Endothelial cell of umbilical vein (primary cell): ENCODE data around the gene GSDMA. TPM values are rescaled to one million over a fixed set of nuclear protein-coding genes. Genes with fewer than 3 reads are reported as not detected.

Source experiments
- BruUV-seq: library from RNA; stranded (reverse); fragments of 400-500 nt; replicated peaks from 2 replicates; lab custom pipeline; 2021; lab: Mats Ljungman, UMichigan
- CTCF ChIA-PET: fragments of 300-600, 350-600 bp; sonication (Branson Sonifier 250); formaldehyde crosslinking; loops from one replicate; lab custom pipeline; 2021; ENCODE audit warnings: antibody characterized with exemption, inconsistent platforms; lab: Charles Lee
- POLR2A ChIA-PET: fragments of 300-600, 350-600 bp; sonication (Branson Sonifier 250); formaldehyde crosslinking; loops from one replicate; lab custom pipeline; 2021; ENCODE audit warnings: antibody characterized with exemption, inconsistent platforms; lab: Charles Lee
- DNase-seq: peaks from one replicate; pipeline ENCODE4 v3.0.0-alpha.2; 2011; ENCODE audit warnings: low read depth, low spot score
- FAIRE-seq: peaks from 2 replicates; lab custom pipeline; 2011; peaks lifted over from hg19 to GRCh38; lab: Jason Lieb, UNC
- H2AFZ ChIP-seq: 2 replicates; pipeline ENCODE4 v1.6.0; 2012; ENCODE audit warnings: low read depth, low read length, control low read depth, inconsistent platforms
- H3K27ac ChIP-seq: 2 replicates; pipeline ENCODE4 v1.5.1; 2011; ENCODE audit warnings: low read depth, mild to moderate bottlenecking, control low read depth, low read length, moderate library complexity; ENCODE audit not compliant: insufficient read depth
- H3K27me3 ChIP-seq, 2 experiments: 2 replicates each; pipeline versions ENCODE4 v1.6.0 to v1.6.1; 2011; ENCODE audit warnings: low read length in 2 of 2, mixed read lengths in 1 of 2; ENCODE audit not compliant: control insufficient read depth in 2 of 2, insufficient read depth in 2 of 2
- H3K36me3 ChIP-seq, 2 experiments: 2 replicates in 1 of 2; 3 replicates in 1 of 2; pipeline ENCODE4 v1.5.1; 2011; ENCODE audit warnings: low read length in 2 of 2, mild to moderate bottlenecking in 1 of 2, moderate library complexity in 1 of 2; ENCODE audit not compliant: control insufficient read depth in 2 of 2, insufficient read depth in 2 of 2; ENCODE audit errors: extremely low read depth in 1 of 2
- H3K4me1 ChIP-seq: 3 replicates; pipeline ENCODE4 v1.5.1; 2011; ENCODE audit warnings: mild to moderate bottlenecking, low read length; ENCODE audit not compliant: control insufficient read depth, insufficient read depth; ENCODE audit errors: extremely low read depth
- H3K4me2 ChIP-seq: 2 replicates; pipeline ENCODE4 v1.6.1; 2011; ENCODE audit warnings: low read length, control low read depth, mixed read lengths; ENCODE audit not compliant: insufficient read depth
- H3K4me3 ChIP-seq, 3 experiments: fragments of 200-600 bp in 1 of 3; sonication (generic), shearing (Covaris generic) in 1 of 3; replicated peaks in 1 of 3; 2 replicates each; pipeline ENCODE4 v1.5.1; 2011 to 2016; ENCODE audit warnings: control low read depth in 3 of 3, low read length in 3 of 3, mild to moderate bottlenecking in 2 of 3, inconsistent platforms in 1 of 3, low read depth in 1 of 3, moderate library complexity in 1 of 3; ENCODE audit not compliant: insufficient read depth in 1 of 3
- H3K79me2 ChIP-seq: 2 replicates; pipeline ENCODE4 v1.6.0; 2012; ENCODE audit warnings: low read length, inconsistent platforms; ENCODE audit not compliant: control insufficient read depth, insufficient read depth
- H3K9ac ChIP-seq: replicated peaks from 2 replicates; pipeline ENCODE3; 2011; ENCODE audit warnings: low read length, control low read depth; ENCODE audit not compliant: insufficient read depth; ENCODE audit errors: extremely low read depth
- H3K9me1 ChIP-seq: replicated peaks from 3 replicates; pipeline ENCODE4 v1.6.0; 2011; ENCODE audit warnings: mild to moderate bottlenecking, low read length; ENCODE audit not compliant: control insufficient read depth, insufficient read depth; ENCODE audit errors: extremely low read depth
- H3K9me3 ChIP-seq: replicated peaks from 2 replicates; pipeline ENCODE4 v1.5.1; 2012; ENCODE audit warnings: low read length, inconsistent platforms; ENCODE audit not compliant: control insufficient read depth, insufficient read depth
- H4K20me1 ChIP-seq: replicated peaks from 2 replicates; pipeline ENCODE3; 2011; ENCODE audit warnings: mild to moderate bottlenecking, low read length; ENCODE audit not compliant: control insufficient read depth, insufficient read depth; ENCODE audit errors: extremely low read depth
- EZH2 ChIP-seq: IDR thresholded peaks from 2 replicates; pipeline ENCODE4 v1.6.1; 2012; ENCODE audit warnings: borderline replicate concordance, low read depth, mild to moderate bottlenecking, moderate library complexity, low read length, inconsistent platforms; ENCODE audit not compliant: severe bottlenecking
- FOS ChIP-seq: IDR thresholded peaks from 2 replicates; pipeline ENCODE4 v1.6.1; 2011; ENCODE audit warnings: mild to moderate bottlenecking, low read length, moderate library complexity, borderline replicate concordance; ENCODE audit not compliant: insufficient read depth
- GATA2 ChIP-seq: IDR thresholded peaks from 2 replicates; pipeline ENCODE4 v1.7.0; 2011; ENCODE audit warnings: low read depth, mild to moderate bottlenecking, moderate library complexity, mixed read lengths, low read length; ENCODE audit not compliant: insufficient read length, insufficient read depth
- JUN ChIP-seq: IDR thresholded peaks from 2 replicates; pipeline ENCODE4 v1.6.1; 2011; ENCODE audit warnings: borderline replicate concordance, low read depth; ENCODE audit not compliant: insufficient read length, insufficient read depth
- MYC ChIP-seq: IDR thresholded peaks from one replicate; pipeline ENCODE4 v1.6.1; 2011; ENCODE audit warnings: mild to moderate bottlenecking, low read depth, low read length
- POLR2A ChIP-seq: IDR thresholded peaks from 2 replicates; pipeline ENCODE4 v1.6.1; 2012; ENCODE audit warnings: low read depth, mild to moderate bottlenecking, control low read depth, low read length
- POLR2AphosphoS5 ChIP-seq: IDR thresholded peaks from 2 replicates; pipeline ENCODE4 v1.6.1; 2012; ENCODE audit warnings: low read depth, mild to moderate bottlenecking, control low read depth, low read length, moderate library complexity; ENCODE audit not compliant: insufficient read depth
- dilution Hi-C: fragments of 300-500 bp; cut with MboI; formaldehyde crosslinking; loops from one replicate; pipeline ENCODE4 v1.15.0; 2019; ENCODE audit warnings: low sequenced_read_pairs; ENCODE audit not compliant: extremely low pct_ligation_motif_present
- intact Hi-C: fragments of 100-400 bp; cut with micrococcal nuclease; formaldehyde crosslinking; loops from one replicate; pipeline ENCODE4 v1.10.0; 2022
- polyA plus RNA-seq, 4 experiments: library from polyadenylated mRNA; depleted of rRNA in 3 of 4; stranded (reverse) in 3 of 4; unstranded in 1 of 4; fragments of >200 nt; gene quantifications; 2 replicates each; pipeline versions ENCODE4 v1.2.1 to v1.2.3, GENCODE V29; 2011 to 2012; ENCODE audit warnings: missing spikeins in 1 of 4
- total RNA-seq: library from RNA; stranded (reverse); gene quantifications from 2 replicates; pipeline ENCODE4 v1.2.3, GENCODE V29; 2021
- TF ChIP-seq, protein P1 (sequence below), 2 donors: IDR thresholded peaks; 1 replicate in 1 of 2; 2 replicates in 1 of 2; pipeline ENCODE4 v1.5.1; 2011; ENCODE audit warnings: low read length in 2 of 2, mild to moderate bottlenecking in 2 of 2, moderate library complexity in 2 of 2, control low read depth in 1 of 2, inconsistent platforms in 1 of 2, low read depth in 1 of 2; ENCODE audit not compliant: insufficient read depth in 1 of 2; ENCODE audit errors: extremely low read depth in 1 of 2
- TF ChIP-seq, protein P2 (sequence below): IDR thresholded peaks from 2 replicates; pipeline ENCODE4 v1.6.1; 2011; ENCODE audit not compliant: insufficient read depth, insufficient read length

GSDMA gene
- total and polyA plus RNA-seq, 2 donors (not counting 3 experiments of a cell fraction or from before 2014, with no cell fraction given) = not detected

DNA sequence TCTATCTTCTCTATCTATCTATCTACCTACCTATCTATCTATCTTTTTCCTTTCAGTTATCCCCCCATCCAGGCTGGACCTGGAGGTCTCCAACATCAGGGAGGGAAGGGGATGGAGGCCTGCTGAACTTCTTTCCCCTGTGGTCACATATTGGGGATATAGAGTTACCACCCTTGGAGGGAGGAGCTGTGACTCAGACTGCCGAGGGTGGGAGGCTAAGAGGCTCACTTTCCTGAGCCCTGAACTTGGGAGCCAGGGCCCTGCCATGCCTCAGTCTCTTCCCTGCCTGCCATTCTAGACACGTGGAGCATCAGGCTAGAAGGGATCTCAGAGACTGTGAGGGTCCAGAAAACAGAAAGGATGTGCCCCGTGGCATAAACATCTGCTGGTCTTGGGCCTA is 26.9 kb upstream of the GSDMA start:
- Histone ChIP-seq H3K27ac (no peak overlapping the region), H3K4me1 (peaks cover 5% of the 10 kb centered on the region), H3K4me2 (no peak overlapping the region), H3K9ac (no peak overlapping the region), H3K27me3 (peaks cover 0 to 2% of the 10 kb centered on the region in 2 experiments), H3K9me1 (no peaks in the 10 kb centered on the region), H3K79me2 (no peaks in the 10 kb centered on the region), H4K20me1 (no peaks in the 10 kb centered on the region), H3K4me3 (no peak overlapping the region), H3K9me3 (no peaks in the 10 kb centered on the region), H3K36me3 (no peaks in the 10 kb centered on the region), H2AFZ (no peak overlapping the region)
- POLR2A ChIA-PET = interaction anchor here (0.5 kb wide), 1 partner anchor 485 kb away, joined by 5 read pairs; the partner anchor contains the start of gene MED1
- no TSS peak for BruUV-seq
- dilution Hi-C loops (no loop called here), intact Hi-C loops (no loop called here)
- no peak for TF ChIP-seq POLR2AphosphoS5
- TF ChIP-seq GATA2 = no peak
- TF ChIP-seq JUN = no peak
- TF ChIP-seq FOS = no peak
- TF ChIP-seq, protein P1, sequence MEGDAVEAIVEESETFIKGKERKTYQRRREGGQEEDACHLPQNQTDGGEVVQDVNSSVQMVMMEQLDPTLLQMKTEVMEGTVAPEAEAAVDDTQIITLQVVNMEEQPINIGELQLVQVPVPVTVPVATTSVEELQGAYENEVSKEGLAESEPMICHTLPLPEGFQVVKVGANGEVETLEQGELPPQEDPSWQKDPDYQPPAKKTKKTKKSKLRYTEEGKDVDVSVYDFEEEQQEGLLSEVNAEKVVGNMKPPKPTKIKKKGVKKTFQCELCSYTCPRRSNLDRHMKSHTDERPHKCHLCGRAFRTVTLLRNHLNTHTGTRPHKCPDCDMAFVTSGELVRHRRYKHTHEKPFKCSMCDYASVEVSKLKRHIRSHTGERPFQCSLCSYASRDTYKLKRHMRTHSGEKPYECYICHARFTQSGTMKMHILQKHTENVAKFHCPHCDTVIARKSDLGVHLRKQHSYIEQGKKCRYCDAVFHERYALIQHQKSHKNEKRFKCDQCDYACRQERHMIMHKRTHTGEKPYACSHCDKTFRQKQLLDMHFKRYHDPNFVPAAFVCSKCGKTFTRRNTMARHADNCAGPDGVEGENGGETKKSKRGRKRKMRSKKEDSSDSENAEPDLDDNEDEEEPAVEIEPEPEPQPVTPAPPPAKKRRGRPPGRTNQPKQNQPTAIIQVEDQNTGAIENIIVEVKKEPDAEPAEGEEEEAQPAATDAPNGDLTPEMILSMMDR (IDR thresholded peaks at IDR 0.05; ENCODE audit: extremely low read depth in 1 of 2, insufficient read depth in 1 of 2, low read depth in 1 of 2, low read length in 2 of 2) = no peak
- no peak for TF ChIP-seq EZH2
- TF ChIP-seq, protein P2, sequence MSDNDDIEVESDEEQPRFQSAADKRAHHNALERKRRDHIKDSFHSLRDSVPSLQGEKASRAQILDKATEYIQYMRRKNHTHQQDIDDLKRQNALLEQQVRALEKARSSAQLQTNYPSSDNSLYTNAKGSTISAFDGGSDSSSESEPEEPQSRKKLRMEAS = no peak
- TF ChIP-seq MYC = no peak
- no peak for TF ChIP-seq POLR2A
- DNase-seq (no peak), FAIRE-seq (no peak)
- CTCF ChIA-PET = no interaction called here
